AG04449 (cell line): Measurements from ENCODE around the gene ADGRE2.
"Not testable (repeated sequence)": the region's sequence is repeated elsewhere in the genome, so short reads cannot be mapped to it uniquely, and the experiment has no call there.

Experiments used
- CTCF ChIA-PET: fragments of 350-600 bp; formaldehyde crosslinking; extraction: SDS; loops from one replicate; lab custom pipeline; 2021; ENCODE audit warnings: antibody characterized with exemption; lab: Yijun Ruan, JAX
- POLR2A ChIA-PET: fragments of 400-600, 350-600 bp; formaldehyde crosslinking; extraction: SDS; loops from one replicate; lab custom pipeline; 2020; ENCODE audit warnings: antibody characterized with exemption, inconsistent platforms; lab: Yijun Ruan, JAX
- DNase-seq: peaks from one replicate; pipeline ENCODE4 v3.0.0-alpha.2; 2010; ENCODE audit warnings: low read depth, low spot score
- H3K4me3 ChIP-seq: 2 replicates; pipeline ENCODE4 v1.5.1; 2011; ENCODE audit warnings: low read depth, mild to moderate bottlenecking, control low read depth, low read length
- TF ChIP-seq, protein P1 (sequence below): IDR thresholded peaks from one replicate; pipeline ENCODE4 v1.5.1; 2011; ENCODE audit warnings: mild to moderate bottlenecking, moderate library complexity, low read length, control low read depth, inconsistent platforms; ENCODE audit not compliant: insufficient read depth; ENCODE audit errors: missing control alignments

ADGRE2 gene

DNA sequence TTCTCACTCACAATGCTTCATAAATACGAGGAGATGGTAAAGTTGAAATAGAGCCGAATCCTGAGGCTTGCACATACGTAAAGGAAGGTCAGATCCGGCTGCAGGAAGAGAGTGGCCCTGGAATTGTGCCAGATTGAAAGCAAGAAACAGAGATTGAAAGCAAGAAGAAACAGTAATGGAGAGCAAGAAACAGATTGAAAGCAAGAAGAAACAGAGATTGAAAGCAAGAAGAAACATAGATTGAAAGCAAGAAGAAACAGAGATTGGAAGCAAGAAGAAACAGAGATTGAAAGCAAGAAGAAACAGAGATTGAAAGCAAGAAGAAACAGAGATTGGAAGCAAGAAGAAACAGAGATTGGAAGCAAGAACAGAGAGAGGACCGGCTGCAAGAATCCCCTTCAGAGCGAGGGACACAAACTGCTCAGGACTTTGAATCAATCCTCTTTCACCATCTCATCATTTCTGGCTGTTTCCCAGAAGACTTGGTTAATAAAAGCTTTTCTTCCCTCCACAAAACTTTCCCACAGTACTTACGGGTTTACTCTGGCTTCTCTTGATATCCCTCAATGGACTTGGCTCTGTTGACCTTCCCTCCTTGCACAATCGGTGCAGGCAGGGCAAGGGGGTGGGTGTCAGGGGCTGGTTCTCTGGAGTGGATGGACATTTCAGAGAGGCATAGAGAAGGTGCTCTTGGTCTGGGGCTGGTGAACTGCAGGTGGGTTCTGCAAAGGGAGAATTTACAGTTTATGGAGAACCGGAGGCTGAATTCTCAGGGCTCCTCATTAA is 31.1 kb upstream of the ADGRE2 start:
- ChIA-PET CTCF (no interaction called here), POLR2A (no interaction called here)
- no peak for DNase-seq
- TF ChIP-seq, protein P1, sequence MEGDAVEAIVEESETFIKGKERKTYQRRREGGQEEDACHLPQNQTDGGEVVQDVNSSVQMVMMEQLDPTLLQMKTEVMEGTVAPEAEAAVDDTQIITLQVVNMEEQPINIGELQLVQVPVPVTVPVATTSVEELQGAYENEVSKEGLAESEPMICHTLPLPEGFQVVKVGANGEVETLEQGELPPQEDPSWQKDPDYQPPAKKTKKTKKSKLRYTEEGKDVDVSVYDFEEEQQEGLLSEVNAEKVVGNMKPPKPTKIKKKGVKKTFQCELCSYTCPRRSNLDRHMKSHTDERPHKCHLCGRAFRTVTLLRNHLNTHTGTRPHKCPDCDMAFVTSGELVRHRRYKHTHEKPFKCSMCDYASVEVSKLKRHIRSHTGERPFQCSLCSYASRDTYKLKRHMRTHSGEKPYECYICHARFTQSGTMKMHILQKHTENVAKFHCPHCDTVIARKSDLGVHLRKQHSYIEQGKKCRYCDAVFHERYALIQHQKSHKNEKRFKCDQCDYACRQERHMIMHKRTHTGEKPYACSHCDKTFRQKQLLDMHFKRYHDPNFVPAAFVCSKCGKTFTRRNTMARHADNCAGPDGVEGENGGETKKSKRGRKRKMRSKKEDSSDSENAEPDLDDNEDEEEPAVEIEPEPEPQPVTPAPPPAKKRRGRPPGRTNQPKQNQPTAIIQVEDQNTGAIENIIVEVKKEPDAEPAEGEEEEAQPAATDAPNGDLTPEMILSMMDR: no peak
- H3K4me3 ChIP-seq: no peak overlapping the region

GRCh38 chr19:14804765-14805164 is 26.4 kb upstream of the ADGRE2 start:
- ChIA-PET CTCF (no interaction called here), POLR2A (no interaction called here)
- no peak for DNase-seq
- TF ChIP-seq, protein P1: no peak
- no peak overlapping the region for H3K4me3 ChIP-seq

GRCh38 chr19:14798760-14799159 is 20.4 kb upstream of the ADGRE2 start:
- ChIA-PET POLR2A (no interaction called here), CTCF (no interaction called here)
- H3K4me3 ChIP-seq: no peak overlapping the region
- DNase-seq: no peak
- TF ChIP-seq, protein P1: no peak

DNA sequence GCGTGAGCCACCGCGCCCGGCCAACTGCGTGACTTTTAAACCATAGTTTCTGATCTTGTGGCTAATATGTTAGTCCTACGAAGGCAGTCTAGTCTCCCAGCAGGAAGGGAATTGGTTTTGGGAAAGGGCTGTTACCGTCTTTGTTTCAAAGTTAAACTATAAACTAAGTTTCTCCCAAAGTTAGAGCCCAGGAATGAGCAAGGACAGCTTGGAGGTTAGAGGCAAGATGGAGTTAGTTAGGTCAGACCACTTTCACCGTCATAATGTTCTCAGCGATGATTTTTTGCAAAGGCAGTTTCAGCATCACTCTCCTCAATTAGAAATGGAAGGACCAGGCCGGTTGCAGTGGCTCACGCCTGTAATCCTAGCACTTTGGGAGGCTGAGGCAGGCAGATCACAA is 17.7 kb upstream of the ADGRE2 start:
- no peak for DNase-seq
- POLR2A ChIA-PET: no interaction called here

DNA sequence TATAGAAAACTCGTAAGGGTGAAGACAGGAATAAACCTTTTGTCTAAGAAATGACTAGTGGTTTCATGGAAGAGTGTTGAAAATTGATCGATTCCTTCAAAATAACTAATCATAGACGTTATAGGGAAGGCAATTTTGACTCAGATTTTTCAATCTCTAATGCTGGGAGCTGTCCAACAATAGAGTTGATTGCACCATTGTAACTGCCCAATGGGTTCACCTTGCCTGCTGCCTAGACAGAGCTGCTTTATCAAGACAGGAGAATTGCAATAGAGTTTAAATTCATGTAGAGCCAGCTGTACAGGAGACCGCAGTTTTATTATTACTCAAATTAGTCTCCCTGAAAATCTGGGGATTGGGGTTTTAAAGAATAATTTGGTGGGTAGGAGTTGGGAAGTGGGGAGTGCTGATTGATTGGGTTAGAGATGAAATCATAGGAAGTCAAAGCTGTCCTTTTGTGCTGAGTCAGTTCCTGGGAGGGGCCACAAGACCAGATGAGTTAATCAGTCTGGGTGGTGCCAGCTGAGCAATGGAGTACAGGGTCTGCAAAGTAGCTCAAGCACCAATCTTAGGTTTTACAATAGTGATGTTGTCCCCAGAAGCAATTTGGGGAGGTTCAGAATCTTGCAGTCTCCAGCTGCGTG is 16.8 kb upstream of the ADGRE2 start:
- no peak overlapping the region for H3K4me3 ChIP-seq
- ChIA-PET POLR2A (no interaction called here), CTCF (no interaction called here)
- TF ChIP-seq, protein P1: no peak
- no peak for DNase-seq

More for the DNA sequence above, 17.7 kb upstream of the ADGRE2 start:
- no peak overlapping the region for H3K4me3 ChIP-seq
- TF ChIP-seq, protein P1: no peak
- CTCF ChIA-PET: no interaction called here

DNA sequence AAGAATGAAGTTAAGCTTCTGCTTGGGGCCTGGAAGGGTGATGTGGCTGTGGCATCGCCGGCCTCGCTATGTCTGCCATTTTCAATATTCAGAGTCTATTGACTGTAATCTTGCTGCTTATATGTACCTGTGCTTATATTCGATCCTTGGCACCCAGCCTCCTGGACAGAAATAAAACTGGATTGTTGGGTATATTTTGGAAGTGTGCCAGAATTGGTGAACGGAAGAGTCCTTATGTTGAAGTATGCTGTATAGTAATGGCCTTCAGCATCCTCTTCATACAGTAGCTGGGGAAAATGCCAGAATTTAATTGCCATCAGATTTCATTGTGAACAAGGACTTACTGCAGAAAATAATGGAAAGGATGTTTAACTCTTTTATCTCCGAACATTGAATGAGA is 13.9 kb upstream of the ADGRE2 start:
- H3K4me3 ChIP-seq, CTCF ChIA-PET, DNase-seq, POLR2A ChIA-PET: not testable (repeated sequence)
